ENCODE measurements around the gene HCN2.

HCN2 gene

GRCh38 chr19:641702-642101 lies 52.0 kb downstream of the HCN2 start:
- Mint-ChIP-seq H3K9me3 (no peaks in the 10 kb centered on the region), H3K4me3 (no peak overlapping the region), H3K36me3 (peaks cover 36% of the 10 kb centered on the region), H3K27ac (no peak overlapping the region), H3K4me1 (peaks cover 8% of the 10 kb centered on the region)
- no peak for DNase-seq (ENCODE audit: low spot score in 2 of 2)
- no peak for ATAC-seq

GRCh38 chr19:642767-643727 lies 53.4 kb downstream of the HCN2 start:
- DNase-seq (ENCODE audit: low spot score in 2 of 2) = no peak
- Mint-ChIP-seq H3K4me3 (no peak overlapping the region), H3K36me3 (peaks cover 45% of the 10 kb centered on the region), H3K4me1 (peaks cover 8% of the 10 kb centered on the region), H3K9me3 (no peaks in the 10 kb centered on the region), H3K27ac (no peak overlapping the region)
- no peak for ATAC-seq

GRCh38 chr19:643736-644135 lies 54.1 kb downstream of the HCN2 start:
- DNase-seq (ENCODE audit: low spot score in 2 of 2) (no peak), ATAC-seq (no peak)
- Mint-ChIP-seq H3K9me3 (no peaks in the 10 kb centered on the region), H3K27ac (no peak overlapping the region), H3K4me1 (peaks cover 8% of the 10 kb centered on the region), H3K36me3 (peaks cover 51% of the 10 kb centered on the region), H3K4me3 (no peak overlapping the region)

GRCh38 chr19:644363-644762 lies 54.7 kb downstream of the HCN2 start:
- peak overlapping the region; percentile 37 for H3K27ac Mint-ChIP-seq
- peaks cover 54% of the 10 kb centered on the region for H3K36me3 Mint-ChIP-seq
- DNase-seq (ENCODE audit: low spot score in 2 of 2) (no peak), ATAC-seq (no peak)
- no peak overlapping the region for H3K4me3 Mint-ChIP-seq
- peaks cover 3% of the 10 kb centered on the region for H3K4me1 Mint-ChIP-seq
- H3K9me3 Mint-ChIP-seq = no peaks in the 10 kb centered on the region

- no peak overlapping the region for H3K4me3 Mint-ChIP-seq
- ATAC-seq (no peak), DNase-seq (ENCODE audit: low spot score in 2 of 2) (no peak)
- no peaks in the 10 kb centered on the region for H3K9me3 Mint-ChIP-seq
- H3K4me1 Mint-ChIP-seq = no peaks in the 10 kb centered on the region
- peaks cover 56% of the 10 kb centered on the region for H3K36me3 Mint-ChIP-seq
- H3K27ac Mint-ChIP-seq = peak overlapping the region; percentile 37
Measured at GRCh38 chr19:644789-645188, 55.1 kb downstream of the HCN2 start.

- no peak for DNase-seq (ENCODE audit: low spot score in 2 of 2)
- Mint-ChIP-seq H3K4me1 (no peaks in the 10 kb centered on the region), H3K4me3 (no peak overlapping the region), H3K27ac (no peak overlapping the region), H3K9me3 (no peaks in the 10 kb centered on the region), H3K36me3 (peaks cover 69% of the 10 kb centered on the region)
- no peak for ATAC-seq
Measured at GRCh38 chr19:645912-646778, 56.5 kb downstream of the HCN2 start.

- Mint-ChIP-seq H3K4me1 (no peaks in the 10 kb centered on the region), H3K27ac (no peak overlapping the region), H3K9me3 (no peaks in the 10 kb centered on the region), H3K4me3 (no peak overlapping the region), H3K36me3 (peaks cover 78% of the 10 kb centered on the region)
- DNase-seq (ENCODE audit: low spot score in 2 of 2) = no peak
- no peak for ATAC-seq
Measured at GRCh38 chr19:646779-647565, 57.3 kb downstream of the HCN2 start.

- H3K4me1 Mint-ChIP-seq = no peaks in the 10 kb centered on the region
- no peak for ATAC-seq
- no peak overlapping the region for H3K4me3 Mint-ChIP-seq
- no peak overlapping the region for H3K27ac Mint-ChIP-seq
- DNase-seq (ENCODE audit: low spot score in 2 of 2) = no peak
- H3K9me3 Mint-ChIP-seq = no peaks in the 10 kb centered on the region
- peaks cover 85% of the 10 kb centered on the region for H3K36me3 Mint-ChIP-seq
Measured at GRCh38 chr19:647566-648284, 58.0 kb downstream of the HCN2 start.

- peaks cover 91% of the 10 kb centered on the region for H3K36me3 Mint-ChIP-seq
- no peak overlapping the region for H3K27ac Mint-ChIP-seq
- no peak overlapping the region for H3K4me3 Mint-ChIP-seq
- H3K4me1 Mint-ChIP-seq = no peaks in the 10 kb centered on the region
- H3K9me3 Mint-ChIP-seq = no peaks in the 10 kb centered on the region
- DNase-seq (ENCODE audit: low spot score in 2 of 2) = no peak
- ATAC-seq = no peak
Measured at GRCh38 chr19:648305-648704, 58.6 kb downstream of the HCN2 start.

- no peaks in the 10 kb centered on the region for H3K4me1 Mint-ChIP-seq
- no peaks in the 10 kb centered on the region for H3K9me3 Mint-ChIP-seq
- H3K4me3 Mint-ChIP-seq = no peak overlapping the region
- H3K27ac Mint-ChIP-seq = no peak overlapping the region
- H3K36me3 Mint-ChIP-seq = peaks cover 96% of the 10 kb centered on the region
- no peak for DNase-seq (ENCODE audit: low spot score in 2 of 2)
- no peak for ATAC-seq
Measured at GRCh38 chr19:648904-649801, 59.5 kb downstream of the HCN2 start.

- DNase-seq (ENCODE audit: low spot score in 2 of 2) = no peak
- Mint-ChIP-seq H3K4me1 (peaks cover 7% of the 10 kb centered on the region), H3K27ac (no peak overlapping the region), H3K4me3 (no peak overlapping the region), H3K36me3 (peaks cover 99% of the 10 kb centered on the region), H3K9me3 (no peaks in the 10 kb centered on the region)
- no peak for ATAC-seq
Measured at GRCh38 chr19:650121-650520, 60.4 kb downstream of the HCN2 start.

- Mint-ChIP-seq H3K36me3 (peaks cover 99% of the 10 kb centered on the region), H3K4me3 (no peak overlapping the region), H3K9me3 (no peaks in the 10 kb centered on the region), H3K4me1 (peaks cover 18% of the 10 kb centered on the region), H3K27ac (no peak overlapping the region)
- no peak for ATAC-seq
- no peak for DNase-seq (ENCODE audit: low spot score in 2 of 2)
Measured at GRCh38 chr19:651114-651818, 61.6 kb downstream of the HCN2 start.

- Mint-ChIP-seq H3K27ac (no peak overlapping the region), H3K4me3 (no peak overlapping the region), H3K4me1 (peaks cover 25% of the 10 kb centered on the region), H3K9me3 (no peaks in the 10 kb centered on the region), H3K36me3 (peaks cover 99% of the 10 kb centered on the region)
- ATAC-seq (no peak), DNase-seq (ENCODE audit: low spot score in 2 of 2) (no peak)
Measured at GRCh38 chr19:651991-652390, 62.3 kb downstream of the HCN2 start.

All from stimulated activated effector memory CD8-positive, alpha-beta T cell treated with anti-CD3 and anti-CD28 coated beads, Interleukin-12 subunit alpha, Interleukin-12 subunit beta, amount 100 ng/mL, for 72 hours (primary cell).